H1 (cell line): ENCODE results near the gene CEP89. TPM values are rescaled to one million over a fixed set of nuclear protein-coding genes. Genes with fewer than 3 reads are reported as not detected.

Source experiments
- CTCF ChIA-PET: fragments of 300-600 bp; sonication (Branson Sonifier 250); formaldehyde crosslinking; loops from one replicate; lab custom pipeline; 2021; ENCODE audit not compliant: partially characterized antibody; lab: Charles Lee
- POLR2A ChIA-PET: fragments of 300-600 bp; sonication (Branson Sonifier 250); formaldehyde crosslinking; loops from one replicate; lab custom pipeline; 2021; ENCODE audit warnings: inconsistent platforms; ENCODE audit not compliant: partially characterized antibody; lab: Charles Lee
- DNase-seq, 2 experiments: peaks; one replicate each; pipeline versions ENCODE4 v3.0.0 to v3.0.0-alpha.2; 2010 to 2022; ENCODE audit warnings: low spot score in 2 of 2, low read depth in 1 of 2, mixed read lengths in 1 of 2
- FAIRE-seq: peaks from 2 replicates; lab custom pipeline; 2011; peaks lifted over from hg19 to GRCh38; lab: Jason Lieb, UNC
- H2AFZ ChIP-seq: 2 replicates; pipeline ENCODE4 v1.8.1; 2012; ENCODE audit warnings: low read length, inconsistent platforms
- H2AK5ac ChIP-seq: 2 replicates; pipeline ENCODE4 v1.6.1; 2013; ENCODE audit warnings: low read depth, low read length
- H2BK120ac ChIP-seq: replicated peaks from 2 replicates; pipeline ENCODE3; 2013; ENCODE audit warnings: low read depth, low read length, inconsistent platforms
- H2BK12ac ChIP-seq: 2 replicates; pipeline ENCODE4 v1.6.1; 2013; ENCODE audit warnings: low read depth, low read length
- H2BK15ac ChIP-seq: 2 replicates; pipeline ENCODE4 v1.6.1; 2013; ENCODE audit warnings: low read length
- H2BK20ac ChIP-seq: 2 replicates; pipeline ENCODE4 v1.6.1; 2013; ENCODE audit warnings: low read length
- H2BK5ac ChIP-seq: 2 replicates; pipeline ENCODE4 v1.6.1; 2013; ENCODE audit warnings: low read depth, low read length
- H3K14ac ChIP-seq: 2 replicates; pipeline ENCODE4 v1.6.1; 2013; ENCODE audit warnings: inconsistent platforms; ENCODE audit not compliant: insufficient read length
- H3K18ac ChIP-seq: 2 replicates; pipeline ENCODE4 v1.6.1; 2013; ENCODE audit warnings: low read length; ENCODE audit errors: extremely low read depth
- H3K23ac ChIP-seq: 2 replicates; pipeline ENCODE4 v1.6.1; 2013; ENCODE audit warnings: inconsistent platforms; ENCODE audit not compliant: insufficient read length
- H3K23me2 ChIP-seq: 2 replicates; pipeline ENCODE4 v1.6.1; 2013; ENCODE audit warnings: low read depth, low read length
- H3K27ac ChIP-seq: 2 replicates; pipeline ENCODE4 v1.6.1; 2011; ENCODE audit warnings: low read depth, low read length, inconsistent platforms
- H3K27me3 ChIP-seq, 4 experiments: replicated peaks in 1 of 4; 1 replicate in 1 of 4; 2 replicates in 3 of 4; pipeline versions ENCODE4 v1.6.1 to v1.8.1; 2011 to 2013; ENCODE audit warnings: low read length in 3 of 4, mild to moderate bottlenecking in 3 of 4, inconsistent platforms in 2 of 4, mixed read lengths in 2 of 4, moderate library complexity in 1 of 4; ENCODE audit not compliant: control insufficient read depth in 3 of 4, insufficient read depth in 3 of 4; ENCODE audit errors: extremely low read depth in 1 of 4
- H3K36me3 ChIP-seq, 4 experiments: 2 replicates each; pipeline versions ENCODE4 v1.6.1 to v1.8.1; 2011 to 2013; ENCODE audit warnings: mild to moderate bottlenecking in 4 of 4, low read length in 3 of 4, moderate library complexity in 2 of 4, control low read depth in 1 of 4, inconsistent platforms in 1 of 4; ENCODE audit not compliant: insufficient read depth in 4 of 4, control insufficient read depth in 2 of 4
- H3K4ac ChIP-seq: replicated peaks from 2 replicates; pipeline ENCODE3; 2013; ENCODE audit warnings: low read length, low read depth, mixed read lengths, inconsistent platforms; ENCODE audit not compliant: insufficient read length
- H3K4me1 ChIP-seq, 4 experiments: replicated peaks in 1 of 4; 1 replicate in 1 of 4; 2 replicates in 3 of 4; pipeline versions ENCODE4 v1.6.1 to v1.8.1; 2011 to 2013; ENCODE audit warnings: low read length in 3 of 4, inconsistent platforms in 2 of 4, mixed read lengths in 1 of 4; ENCODE audit not compliant: insufficient read depth in 4 of 4, control insufficient read depth in 3 of 4
- H3K4me2 ChIP-seq, 2 experiments: 2 replicates each; pipeline versions ENCODE4 v1.6.1 to v1.8.1; 2011 to 2013; ENCODE audit warnings: low read depth in 2 of 2, low read length in 2 of 2, control low read depth in 1 of 2, inconsistent platforms in 1 of 2, mild to moderate bottlenecking in 1 of 2; ENCODE audit not compliant: insufficient read depth in 1 of 2
- H3K4me3 ChIP-seq, 4 experiments: fragments of 200-600, 300-600 bp in 1 of 4; sonication (generic), shearing (Covaris generic), sonication (Bioruptor Twin) in 1 of 4; 2 replicates each; pipeline versions ENCODE4 v1.5.1 to v1.8.1; 2011 to 2016; ENCODE audit warnings: low read length in 4 of 4, low read depth in 3 of 4, control low read depth in 2 of 4, inconsistent platforms in 2 of 4, mild to moderate bottlenecking in 2 of 4, mixed read lengths in 1 of 4, moderate library complexity in 1 of 4; ENCODE audit not compliant: insufficient read depth in 2 of 4; ENCODE audit errors: extremely low read depth in 1 of 4
- H3K56ac ChIP-seq: replicated peaks from 2 replicates; pipeline ENCODE3; 2013; ENCODE audit warnings: low read depth, mild to moderate bottlenecking, mixed read lengths, low read length, inconsistent platforms; ENCODE audit not compliant: insufficient read length
- H3K79me1 ChIP-seq: 2 replicates; pipeline ENCODE4 v1.6.1; 2013; ENCODE audit warnings: low read depth, low read length, control low read depth
- H3K79me2 ChIP-seq, 2 experiments: 2 replicates each; pipeline versions ENCODE4 v1.6.1 to v1.8.1; 2012 to 2013; ENCODE audit warnings: low read length in 2 of 2, mild to moderate bottlenecking in 2 of 2, inconsistent platforms in 1 of 2; ENCODE audit not compliant: insufficient read depth in 2 of 2, control insufficient read depth in 1 of 2
- H3K9ac ChIP-seq, 4 experiments: replicated peaks in 1 of 4; 1 replicate in 1 of 4; 2 replicates in 3 of 4; pipeline versions ENCODE4 v1.6.1 to v1.8.1; 2011 to 2013; ENCODE audit warnings: low read depth in 3 of 4, low read length in 3 of 4, control low read depth in 2 of 4, mild to moderate bottlenecking in 2 of 4, moderate library complexity in 2 of 4, inconsistent platforms in 1 of 4; ENCODE audit errors: extremely low read depth in 1 of 4
- H3K9me3 ChIP-seq, 2 experiments: 2 replicates each; pipeline versions ENCODE4 v1.6.1 to v1.8.1; 2012 to 2013; ENCODE audit warnings: mild to moderate bottlenecking in 2 of 2, moderate library complexity in 2 of 2, control low read depth in 1 of 2, inconsistent platforms in 1 of 2, low read depth in 1 of 2, low read length in 1 of 2, mixed read lengths in 1 of 2; ENCODE audit not compliant: insufficient read depth in 2 of 2
- H4K20me1 ChIP-seq, 2 experiments: replicated peaks in 1 of 2; 2 replicates each; pipeline versions ENCODE3 to v1.8.1; 2011 to 2013; ENCODE audit warnings: inconsistent platforms in 2 of 2, low read length in 2 of 2, mild to moderate bottlenecking in 1 of 2; ENCODE audit not compliant: insufficient read depth in 2 of 2, control insufficient read depth in 1 of 2
- H4K5ac ChIP-seq: 2 replicates; pipeline ENCODE4 v1.6.1; 2013; ENCODE audit warnings: low read length, low read depth, mixed read lengths, inconsistent platforms; ENCODE audit not compliant: insufficient read length
- H4K8ac ChIP-seq: 2 replicates; pipeline ENCODE4 v1.8.0; 2013; ENCODE audit warnings: mild to moderate bottlenecking, moderate library complexity, low read length, inconsistent platforms; ENCODE audit not compliant: insufficient read depth; ENCODE audit errors: extremely low read depth
- H4K91ac ChIP-seq: replicated peaks from 2 replicates; pipeline ENCODE3; 2013; ENCODE audit warnings: low read length, mixed read lengths, inconsistent platforms; ENCODE audit not compliant: insufficient read length
- CBX8 ChIP-seq: fragments of 300-800, 300-1000 bp; sonication (generic); IDR thresholded peaks from 2 replicates; pipeline ENCODE4 v1.7.1; 2016; ENCODE audit warnings: low read depth, low read length, borderline replicate concordance
- CEBPB ChIP-seq: IDR thresholded peaks from 2 replicates; pipeline ENCODE4 v1.6.1; 2012; ENCODE audit warnings: low read depth, low read length
- CTCF ChIP-seq, 3 experiments: IDR thresholded peaks; 1 replicate in 2 of 3; 2 replicates in 1 of 3; pipeline versions ENCODE4 v1.5.1 to v1.6.1; 2011; ENCODE audit warnings: low read length in 3 of 3, mild to moderate bottlenecking in 3 of 3, inconsistent platforms in 2 of 3, low read depth in 1 of 3, moderate library complexity in 1 of 3; ENCODE audit not compliant: insufficient read depth in 1 of 3; ENCODE audit errors: control extremely low read depth in 1 of 3
- E2F6 ChIP-seq: IDR thresholded peaks from 2 replicates; pipeline ENCODE4 v1.6.1; 2012; ENCODE audit warnings: inconsistent platforms
- EP300 ChIP-seq, 2 experiments: IDR thresholded peaks; 1 replicate in 1 of 2; 2 replicates in 1 of 2; pipeline ENCODE4 v1.6.1; 2011 to 2012; ENCODE audit warnings: low read depth in 2 of 2, low read length in 2 of 2, mild to moderate bottlenecking in 2 of 2, borderline replicate concordance in 1 of 2, inconsistent platforms in 1 of 2, moderate library complexity in 1 of 2
- EZH2 ChIP-seq: fragments of 200-600 bp; sonication (generic); IDR thresholded peaks from 2 replicates; pipeline ENCODE4 v1.7.1; 2012; ENCODE audit warnings: low read depth, mild to moderate bottlenecking, moderate library complexity, low read length, inconsistent platforms; ENCODE audit not compliant: severe bottlenecking
- RAD21 ChIP-seq, 2 experiments: IDR thresholded peaks in 1 of 2; conservative IDR thresholded peaks in 1 of 2; 2 replicates each; pipeline ENCODE4 v1.6.1; 2011; ENCODE audit warnings: low read depth in 2 of 2, low read length in 2 of 2, improper control_type of control experiment in 1 of 2, inconsistent platforms in 1 of 2, mild to moderate bottlenecking in 1 of 2, moderate library complexity in 1 of 2
- WGBS, 2 experiments: shearing (Covaris generic) in 1 of 2; methylation state at CpG; one replicate each; pipeline versions ENCODE4 v1.1.6 to v1.1.7; 2013 to 2015; ENCODE audit warnings: low lambda C conversion rate in 2 of 2, mixed read lengths in 2 of 2, inconsistent platforms in 1 of 2, low coverage in 1 of 2, missing lambda C conversion rate in 1 of 2; ENCODE audit not compliant: insufficient replicate concordance in 2 of 2, insufficient coverage in 1 of 2, insufficient read length in 1 of 2; ENCODE audit errors: extremely low coverage in 1 of 2, missing lambda C conversion rate in 1 of 2; 5-methylcytosine and 5-hydroxymethylcytosine counted together
- polyA plus RNA-seq, 7 experiments: library from polyadenylated mRNA; depleted of rRNA in 3 of 7; stranded (reverse) in 5 of 7; unstranded in 2 of 7; fragments of >200 nt in 5 of 7; fragments of 200-250 nt in 2 of 7; gene quantifications; 1 replicate in 5 of 7; 2 replicates in 1 of 7; 4 replicates in 1 of 7; pipeline versions ENCODE4 v1.2.1 to v1.2.3, GENCODE V29; 2011 to 2013; ENCODE audit warnings: missing spikeins in 2 of 7, mixed read lengths in 2 of 7
- total RNA-seq: library from RNA; stranded (reverse); fragmentation: NEBNext Ultra II Directional; extraction: Animal tissue kit (Norgen Biotek cat#: 25700); gene quantifications from 2 replicates; pipeline ENCODE4 v1.2.1, GENCODE V29; 2021

CEP89 gene
- total and polyA plus RNA-seq, 2 of the 8 experiments (the other 6 are each of a cell fraction or from before 2014, with no cell fraction given) = 23.0 to 23.6 TPM

GRCh38 chr19:32910874-32911273, 60.9 kb downstream of the CEP89 start:
- Histone ChIP-seq H4K91ac (no peak overlapping the region), H3K4me1 (no peaks in the 10 kb centered on the region), H3K36me3 (peaks cover 0 to 6% (median 0%) of the 10 kb centered on the region in 4 experiments; a peak in 2 of 8 replicates), H3K79me2 (no peaks in the 10 kb centered on the region), H2BK20ac (no peak overlapping the region), H4K5ac (no peak overlapping the region), H3K27me3 (no peaks in the 10 kb centered on the region), H2BK120ac (no peak overlapping the region), H3K18ac (no peak overlapping the region), H2BK15ac (no peak overlapping the region), H3K23me2 (no peaks in the 10 kb centered on the region), H3K27ac (no peak overlapping the region), H3K56ac (no peak overlapping the region), H2BK12ac (no peak overlapping the region), H3K4ac (no peak overlapping the region), H3K9ac (no peak overlapping the region), H3K14ac (no peak overlapping the region), H3K4me2 (no peak overlapping the region), H4K20me1 (no peaks in the 10 kb centered on the region), H4K8ac (no peak overlapping the region), H3K4me3 (no peak overlapping the region), H2AFZ (no peak overlapping the region), H2BK5ac (no peak overlapping the region), H2AK5ac (no peak overlapping the region), H3K9me3 (no peaks in the 10 kb centered on the region), H3K23ac (no peak overlapping the region), H3K79me1 (no peaks in the 10 kb centered on the region)
- FAIRE-seq (no peak), DNase-seq (no peak)
- ChIA-PET CTCF (interaction anchor here (1.0 kb wide), 1 partner anchor 255 kb away, joined by 3 read pairs; no protein-coding TSS in a partner anchor), POLR2A (no interaction called here)
- TF ChIP-seq CBX8 (no peak), EP300 (IDR thresholded peaks at IDR 0.05; ENCODE audit: borderline replicate concordance in 1 of 2, low read depth in 2 of 2, low read length in 2 of 2) (no peak), E2F6 (no peak), CEBPB (no peak), RAD21 (IDR thresholded peaks at IDR 0.05 in 1 of 2, conservative IDR thresholded peaks at IDR 0.05 in 1 of 2; ENCODE audit: low read depth in 2 of 2, low read length in 2 of 2) (no peak), EZH2 (no peak), CTCF (IDR thresholded peaks at IDR 0.05; ENCODE audit: control extremely low read depth in 1 of 3, insufficient read depth in 1 of 3, low read depth in 1 of 3, low read length in 3 of 3) (no peak)
- 87% methylated on average over 5 of the region's 5 CpGs; no CpG with 5 or more reads in 1 of the 2 experiments for WGBS, 2 experiments
